Renal pelvis (tissue), 4 donors: ENCODE measurements around the gene NIPAL3. TPM values are rescaled to one million over a fixed set of nuclear protein-coding genes. Genes with fewer than 3 reads are reported as not detected.
"Not testable (repeated sequence)": the region's sequence is repeated elsewhere in the genome, so short reads cannot be mapped to it uniquely, and the experiment has no call there.

Experiments
- DNase-seq: peaks from one replicate; pipeline ENCODE4 v3.0.0-alpha.2; 2013
- polyA plus RNA-seq, 3 donors: library from polyadenylated mRNA; unstranded; fragments of 120-200 nt; gene quantifications; one replicate each; pipeline ENCODE4 v1.2.1, GENCODE V29; 2013; ENCODE audit not compliant: insufficient read length in 3 of 3

The NIPAL3 gene
- polyA plus RNA-seq, 3 donors: 18.3 to 25.4 (median 22.2) TPM

- DNase-seq: no peak
Measured at GRCh38 chr1:24418898-24419628, 3.5 kb downstream of the NIPAL3 start.

GRCh38 chr1:24420547-24420946 is 4.9 kb downstream of the NIPAL3 start:
- no peak for DNase-seq

GRCh38 chr1:24421502-24421901 is 5.9 kb downstream of the NIPAL3 start:
- no peak for DNase-seq

GRCh38 chr1:24424207-24424606 is 8.6 kb downstream of the NIPAL3 start:
- no peak for DNase-seq

- DNase-seq: no peak
Measured at GRCh38 chr1:24424990-24425389, 9.4 kb downstream of the NIPAL3 start.

GRCh38 chr1:24425441-24425840 is 9.8 kb downstream of the NIPAL3 start:
- DNase-seq: no peak

GRCh38 chr1:24425922-24426321 is 10.3 kb downstream of the NIPAL3 start:
- DNase-seq: no peak

GRCh38 chr1:24426744-24427544 is 11.3 kb downstream of the NIPAL3 start:
- no peak for DNase-seq

- DNase-seq: no peak
Measured at GRCh38 chr1:24427545-24427862, 11.9 kb downstream of the NIPAL3 start.

- DNase-seq: no peak
Measured at GRCh38 chr1:24435782-24436365, 20.3 kb downstream of the NIPAL3 start.

- no peak for DNase-seq
Measured at GRCh38 chr1:24437631-24438396, 22.2 kb downstream of the NIPAL3 start.

GRCh38 chr1:24438423-24438901 is 22.9 kb downstream of the NIPAL3 start:
- DNase-seq: peak; percentile 65

- DNase-seq: no peak
Measured at GRCh38 chr1:24440436-24440835, 24.8 kb downstream of the NIPAL3 start.

- DNase-seq: no peak
Measured at GRCh38 chr1:24441480-24441879, 25.9 kb downstream of the NIPAL3 start.

- DNase-seq: no peak
Measured at GRCh38 chr1:24441996-24442668, 26.5 kb downstream of the NIPAL3 start.

- no peak for DNase-seq
Measured at GRCh38 chr1:24442764-24443163, 27.2 kb downstream of the NIPAL3 start.

GRCh38 chr1:24443241-24443656 is 27.6 kb downstream of the NIPAL3 start:
- no peak for DNase-seq

- not testable (repeated sequence) for DNase-seq
Measured at GRCh38 chr1:24446446-24446845, 30.8 kb downstream of the NIPAL3 start.

GRCh38 chr1:24450316-24450715 is 34.7 kb downstream of the NIPAL3 start:
- DNase-seq: no peak

- DNase-seq: no peak
Measured at GRCh38 chr1:24450857-24451397, 35.3 kb downstream of the NIPAL3 start.

- DNase-seq: peak; percentile 33
Measured at GRCh38 chr1:24451746-24452145, 36.1 kb downstream of the NIPAL3 start.
